BLaER1 treated with 17β-estradiol and CSF1 and Interleukin-3, amounts not matched to agents 10 nM and 100 nM (cell line): ENCODE measurements around the gene IVNS1ABP.

Experiments used
- H3K27ac ChIP-seq, 11 experiments: shearing (Covaris generic); formaldehyde crosslinking; 2 replicates each; pipeline ENCODE4 v1.8.1; 2022
- H3K27me3 ChIP-seq, 11 experiments: shearing (Covaris generic); formaldehyde crosslinking; 2 replicates each; pipeline ENCODE4 v1.8.1; 2022
- H3K36me3 ChIP-seq, 11 experiments: shearing (Covaris generic); formaldehyde crosslinking; 2 replicates each; pipeline ENCODE4 v1.8.1; 2022
- H3K4me1 ChIP-seq, 10 experiments: shearing (Covaris generic); formaldehyde crosslinking; 2 replicates each; pipeline ENCODE4 v1.8.1; 2022
- H3K4me2 ChIP-seq, 11 experiments: shearing (Covaris generic); formaldehyde crosslinking; 2 replicates each; pipeline ENCODE4 v1.8.1; 2022
- H3K4me3 ChIP-seq, 10 experiments: shearing (Covaris generic); formaldehyde crosslinking; 2 replicates each; pipeline ENCODE4 v1.8.1; 2022
- H3K9ac ChIP-seq, 11 experiments: shearing (Covaris generic); formaldehyde crosslinking; 2 replicates each; pipeline ENCODE4 v1.8.1; 2022
- H3K9me3 ChIP-seq, 11 experiments: shearing (Covaris generic); formaldehyde crosslinking; replicated peaks in 1 of 11; 2 replicates each; pipeline ENCODE4 v1.8.1; 2022
- H4K20me1 ChIP-seq, 11 experiments: shearing (Covaris generic); formaldehyde crosslinking; 2 replicates each; pipeline ENCODE4 v1.8.1; 2022
- Cebpa-rat ChIP-seq, 11 experiments: shearing (Covaris generic); IDR thresholded peaks; 2 replicates each; pipeline ENCODE4 v1.8.1; 2022

IVNS1ABP gene

DNA sequence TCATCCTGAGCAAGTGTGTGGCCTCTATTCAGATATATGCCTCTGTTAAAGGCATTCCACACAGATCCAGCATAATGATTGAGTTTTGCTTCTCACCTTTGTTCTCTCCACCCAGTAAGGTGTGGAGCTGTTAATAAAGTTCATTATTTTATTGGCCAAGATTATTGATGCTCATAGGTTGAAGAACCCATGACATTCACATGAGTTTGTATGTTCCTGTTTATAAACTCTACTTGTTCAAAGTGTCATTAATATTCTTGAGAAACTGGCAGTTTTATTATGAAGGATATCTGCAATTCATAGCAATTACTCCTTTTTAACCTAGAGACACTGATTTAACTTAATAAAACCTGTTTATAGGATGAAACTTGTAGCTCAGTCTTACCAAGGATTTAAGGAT is 22.0 kb downstream of the IVNS1ABP start:
- H3K4me1 ChIP-seq = peaks cover 0 to 46% (median 6%) of the 10 kb centered on the region in 10 experiments; a peak in 12 of 20 replicates
- peaks cover 0 to 66% (median 31%) of the 10 kb centered on the region in 11 experiments; a peak in 16 of 22 replicates for H4K20me1 ChIP-seq
- TF ChIP-seq Cebpa-rat (IDR thresholded peaks at IDR 0.05) = no peak
- no peak overlapping the region for H3K9ac ChIP-seq
- no peaks in the 10 kb centered on the region for H3K9me3 ChIP-seq
- no peak overlapping the region for H3K4me3 ChIP-seq
- H3K27ac ChIP-seq = no peak overlapping the region
- no peaks in the 10 kb centered on the region for H3K27me3 ChIP-seq
- no peak overlapping the region for H3K4me2 ChIP-seq
- peaks cover 58 to 95% (median 78%) of the 10 kb centered on the region in 11 experiments for H3K36me3 ChIP-seq

GRCh38 chr1:185293967-185294542 is 23.0 kb downstream of the IVNS1ABP start:
- Histone ChIP-seq H4K20me1 (peaks cover 0 to 56% (median 24%) of the 10 kb centered on the region in 11 experiments; a peak in 16 of 22 replicates), H3K36me3 (peaks cover 48 to 95% (median 73%) of the 10 kb centered on the region in 11 experiments), H3K9me3 (no peaks in the 10 kb centered on the region), H3K9ac (no peak overlapping the region), H3K4me2 (no peak overlapping the region), H3K27ac (no peak overlapping the region), H3K4me3 (no peak overlapping the region), H3K4me1 (peaks cover 0 to 48% (median 6%) of the 10 kb centered on the region in 10 experiments; a peak in 12 of 20 replicates), H3K27me3 (no peaks in the 10 kb centered on the region)
- TF ChIP-seq Cebpa-rat (IDR thresholded peaks at IDR 0.05) = no peak

- Histone ChIP-seq H4K20me1 (peaks cover 0 to 38% (median 8%) of the 10 kb centered on the region in 11 experiments; a peak in 10 of 22 replicates), H3K4me3 (no peak overlapping the region), H3K36me3 (peaks cover 33 to 87% (median 55%) of the 10 kb centered on the region in 11 experiments), H3K27me3 (no peaks in the 10 kb centered on the region), H3K4me2 (peak overlapping the region in 4 of 11 experiments; percentile 9 to 28 (median 23); a peak in 2 of 22 replicates), H3K27ac (peak overlapping the region in 2 of 11 experiments; percentile 18 to 25; a peak in 2 of 22 replicates), H3K4me1 (peaks cover 0 to 48% (median 6%) of the 10 kb centered on the region in 10 experiments; a peak in 12 of 20 replicates), H3K9ac (no peak overlapping the region), H3K9me3 (no peaks in the 10 kb centered on the region)
- TF ChIP-seq Cebpa-rat (IDR thresholded peaks at IDR 0.05) = no peak
These were observed 24.8 kb downstream of the IVNS1ABP start for GRCh38 chr1:185292237-185292636.

DNA sequence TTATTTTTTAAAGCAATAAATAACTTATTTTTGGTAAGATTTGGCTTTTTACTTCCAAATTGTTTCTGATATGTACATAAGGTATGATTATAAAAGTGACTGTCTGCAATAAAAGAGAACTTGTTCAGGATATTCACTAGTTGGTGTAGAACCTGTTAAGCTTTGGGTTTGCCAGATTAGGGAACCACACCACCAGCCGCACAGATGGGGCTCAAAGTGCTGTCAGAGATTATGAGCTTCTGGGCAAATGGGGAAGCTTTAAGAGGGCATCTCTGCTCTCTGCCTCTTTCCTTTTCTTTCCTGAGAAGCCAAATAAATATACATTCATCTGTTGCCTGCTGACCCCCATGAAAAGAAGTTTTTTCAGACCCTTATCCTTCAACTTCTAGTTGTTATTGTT is 25.4 kb downstream of the IVNS1ABP start:
- TF ChIP-seq Cebpa-rat (IDR thresholded peaks at IDR 0.05) = no peak
- Histone ChIP-seq H3K27ac (0 out of 22 replicates have a peak overlapping the region, but pooled peaks of 1 of the 11 experiments have one; percentile 19), H3K4me2 (no peak overlapping the region), H3K9me3 (no peaks in the 10 kb centered on the region), H3K9ac (no peak overlapping the region), H3K36me3 (peaks cover 27 to 82% (median 49%) of the 10 kb centered on the region in 11 experiments), H3K27me3 (no peaks in the 10 kb centered on the region), H3K4me3 (no peak overlapping the region), H4K20me1 (peaks cover 0 to 32% (median 4%) of the 10 kb centered on the region in 11 experiments; a peak in 8 of 22 replicates), H3K4me1 (peaks cover 0 to 48% (median 6%) of the 10 kb centered on the region in 10 experiments; a peak in 12 of 20 replicates)

- H3K4me2 ChIP-seq = no peak overlapping the region
- no peak overlapping the region for H3K9ac ChIP-seq
- H3K27me3 ChIP-seq = no peaks in the 10 kb centered on the region
- no peak overlapping the region for H3K27ac ChIP-seq
- H3K9me3 ChIP-seq = no peaks in the 10 kb centered on the region
- H3K4me1 ChIP-seq = peaks cover 0 to 45% (median 6%) of the 10 kb centered on the region in 10 experiments; a peak in 12 of 20 replicates
- H3K36me3 ChIP-seq = peaks cover 22 to 77% (median 45%) of the 10 kb centered on the region in 11 experiments
- no peak for TF ChIP-seq Cebpa-rat (IDR thresholded peaks at IDR 0.05)
- peaks cover 0 to 27% (median 4%) of the 10 kb centered on the region in 11 experiments; a peak in 5 of 22 replicates for H4K20me1 ChIP-seq
- no peak overlapping the region for H3K4me3 ChIP-seq
These were observed 25.9 kb downstream of the IVNS1ABP start for GRCh38 chr1:185291159-185291558.

DNA sequence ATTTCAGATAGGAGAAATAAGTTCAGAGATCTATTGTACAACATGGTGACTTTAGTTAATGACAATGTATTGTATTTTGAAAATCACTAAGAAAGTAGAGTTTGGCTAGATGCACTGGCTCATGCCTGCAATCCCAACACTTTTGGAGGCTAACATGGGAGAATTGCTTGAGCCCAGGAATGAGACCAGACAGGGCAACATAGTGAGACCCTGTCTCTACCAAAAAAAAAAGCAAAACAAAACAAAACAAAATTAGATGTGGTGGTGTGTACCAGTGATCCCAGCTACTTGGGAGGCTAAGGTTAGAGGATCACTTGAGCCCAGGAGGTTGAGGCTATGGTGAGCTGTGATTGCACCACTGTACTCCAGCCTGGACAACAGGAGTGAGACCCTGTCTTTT is 27.2 kb downstream of the IVNS1ABP start:
- no peak for TF ChIP-seq Cebpa-rat (IDR thresholded peaks at IDR 0.05)
- Histone ChIP-seq H4K20me1 (peaks cover 0 to 21% (median 4%) of the 10 kb centered on the region in 11 experiments; a peak in 5 of 22 replicates), H3K4me3 (no peak overlapping the region), H3K9ac (no peak overlapping the region), H3K9me3 (no peaks in the 10 kb centered on the region), H3K4me1 (peaks cover 0 to 39% (median 6%) of the 10 kb centered on the region in 10 experiments; a peak in 12 of 20 replicates), H3K4me2 (no peak overlapping the region), H3K27ac (no peak overlapping the region), H3K27me3 (no peaks in the 10 kb centered on the region), H3K36me3 (peaks cover 9 to 64% (median 32%) of the 10 kb centered on the region in 11 experiments; a peak in 21 of 22 replicates)

DNA sequence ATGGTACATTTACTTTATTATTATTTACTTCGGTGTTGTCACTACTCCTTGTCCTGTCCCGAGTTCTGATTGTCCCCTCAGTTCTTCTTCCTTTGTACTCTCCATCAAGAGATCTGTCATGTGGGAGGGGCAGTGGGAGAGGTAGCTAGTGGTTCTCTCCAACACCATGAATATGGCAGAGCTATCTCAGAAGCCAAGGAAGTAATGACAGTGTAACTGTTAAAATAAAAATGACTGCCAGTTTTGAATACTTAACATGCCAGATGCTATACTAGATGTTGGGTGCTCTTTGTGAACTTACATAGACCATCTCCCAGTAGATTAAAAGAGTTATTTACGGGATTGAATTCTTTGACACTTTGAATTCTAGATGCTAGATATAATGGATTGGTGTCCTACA is 28.6 kb downstream of the IVNS1ABP start:
- H3K27ac ChIP-seq = no peak overlapping the region
- no peak for TF ChIP-seq Cebpa-rat (IDR thresholded peaks at IDR 0.05)
- no peaks in the 10 kb centered on the region for H3K27me3 ChIP-seq
- H3K36me3 ChIP-seq = peaks cover 0 to 49% (median 18%) of the 10 kb centered on the region in 11 experiments; a peak in 15 of 22 replicates
- no peaks in the 10 kb centered on the region for H3K9me3 ChIP-seq
- H3K9ac ChIP-seq = no peak overlapping the region
- no peak overlapping the region for H3K4me3 ChIP-seq
- H4K20me1 ChIP-seq = peaks cover 0 to 11% (median 0%) of the 10 kb centered on the region in 11 experiments; a peak in 4 of 22 replicates
- peaks cover 0 to 25% (median 6%) of the 10 kb centered on the region in 10 experiments; a peak in 12 of 20 replicates for H3K4me1 ChIP-seq
- no peak overlapping the region for H3K4me2 ChIP-seq

DNA sequence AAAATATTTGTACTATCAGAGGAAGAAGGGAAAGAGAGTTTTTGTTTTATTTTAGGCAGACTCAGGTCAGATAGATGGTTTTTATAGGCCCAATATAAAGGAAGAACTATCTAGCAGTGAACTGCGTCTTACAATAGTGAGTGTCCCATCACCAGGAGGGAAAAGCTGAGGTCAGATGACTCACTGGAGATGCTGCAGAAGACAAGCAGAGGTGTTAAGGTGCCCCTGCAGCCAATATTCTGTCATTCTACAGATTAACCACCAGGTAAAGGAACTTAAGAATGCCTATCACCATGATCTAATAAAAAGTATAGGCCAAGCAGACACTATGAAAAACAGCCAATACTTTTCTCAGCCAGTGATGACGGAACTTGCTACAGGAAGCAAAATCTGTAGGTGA is 29.6 kb downstream of the IVNS1ABP start:
- TF ChIP-seq Cebpa-rat (IDR thresholded peaks at IDR 0.05) = no peak
- no peak overlapping the region for H3K27ac ChIP-seq
- peaks cover 0 to 15% (median 1%) of the 10 kb centered on the region in 10 experiments; a peak in 11 of 20 replicates for H3K4me1 ChIP-seq
- peaks cover 0 to 2% (median 0%) of the 10 kb centered on the region in 11 experiments; a peak in 1 of 22 replicates for H4K20me1 ChIP-seq
- no peaks in the 10 kb centered on the region for H3K27me3 ChIP-seq
- H3K4me3 ChIP-seq = no peak overlapping the region
- H3K4me2 ChIP-seq = no peak overlapping the region
- peaks cover 0 to 40% (median 10%) of the 10 kb centered on the region in 11 experiments; a peak in 11 of 22 replicates for H3K36me3 ChIP-seq
- no peaks in the 10 kb centered on the region for H3K9me3 ChIP-seq
- no peak overlapping the region for H3K9ac ChIP-seq

DNA sequence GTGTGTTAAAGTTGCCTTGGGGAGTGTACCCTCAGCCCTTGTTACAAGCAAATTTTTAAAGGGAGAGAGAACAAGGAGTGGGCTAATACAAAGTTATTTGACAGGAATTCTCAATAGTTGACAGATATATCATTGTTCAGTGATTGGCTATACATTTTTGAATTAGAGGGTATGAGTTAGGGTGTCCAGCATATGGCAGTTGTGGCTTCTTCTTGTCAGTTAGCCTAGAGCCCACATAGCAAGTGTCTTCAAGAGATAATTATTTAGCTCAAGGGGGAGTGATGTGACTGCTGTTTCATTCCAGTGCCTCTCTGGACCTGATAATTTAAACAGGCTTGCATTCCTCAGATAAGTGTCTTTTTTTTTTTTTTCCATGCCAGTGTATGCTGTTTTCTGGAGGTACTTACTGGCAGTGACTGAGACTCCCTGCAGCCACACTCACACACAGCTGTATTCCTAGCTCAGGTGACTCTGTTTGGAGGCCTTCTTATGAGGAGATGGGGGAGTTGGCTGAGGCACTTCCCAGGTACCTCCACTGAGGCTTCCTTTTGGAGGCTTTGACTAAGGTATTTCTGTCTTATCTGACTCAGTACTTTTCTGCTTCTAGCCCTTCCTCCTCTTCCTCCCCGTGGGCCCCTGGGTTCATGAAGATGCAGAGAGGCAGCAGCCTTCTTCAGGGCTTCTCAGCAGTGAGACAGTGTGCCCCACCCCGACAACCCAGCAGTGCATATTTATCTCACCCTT is 32.3 kb downstream of the IVNS1ABP start:
- Histone ChIP-seq H3K36me3 (peaks cover 0 to 19% (median 5%) of the 10 kb centered on the region in 11 experiments; a peak in 7 of 22 replicates), H3K27ac (no peak overlapping the region), H3K9ac (no peak overlapping the region)

More for the DNA sequence above, 32.3 kb downstream of the IVNS1ABP start:
- Histone ChIP-seq H3K4me1 (peaks cover 0 to 27% (median 5%) of the 10 kb centered on the region in 10 experiments; a peak in 10 of 20 replicates), H3K4me3 (no peak overlapping the region), H4K20me1 (no peaks in the 10 kb centered on the region), H3K9me3 (peaks cover 0 to 9% (median 0%) of the 10 kb centered on the region in 11 experiments; a peak in 1 of 22 replicates), H3K4me2 (no peak overlapping the region), H3K27me3 (no peaks in the 10 kb centered on the region)
- no peak for TF ChIP-seq Cebpa-rat (IDR thresholded peaks at IDR 0.05)
